Epithelial cell of esophagus (primary cell): ENCODE results near the gene SMC3.
"Not testable (repeated sequence)": the region's sequence is repeated elsewhere in the genome, so short reads cannot be mapped to it uniquely, and the experiment has no call there.

Experiments
- DNase-seq: peaks from one replicate; pipeline ENCODE4 v3.0.0; 2010; ENCODE audit warnings: low read depth
- H3K4me3 ChIP-seq: 2 replicates; pipeline ENCODE4 v1.5.1; 2011; ENCODE audit warnings: mild to moderate bottlenecking, low read length, control low read depth
- TF ChIP-seq, protein P1 (sequence below): IDR thresholded peaks from 2 replicates; pipeline ENCODE4 v1.5.1; 2011; ENCODE audit warnings: low read depth, mild to moderate bottlenecking, low read length, control low read depth, inconsistent platforms; ENCODE audit not compliant: insufficient read depth; ENCODE audit errors: missing control alignments

SMC3 gene

DNA sequence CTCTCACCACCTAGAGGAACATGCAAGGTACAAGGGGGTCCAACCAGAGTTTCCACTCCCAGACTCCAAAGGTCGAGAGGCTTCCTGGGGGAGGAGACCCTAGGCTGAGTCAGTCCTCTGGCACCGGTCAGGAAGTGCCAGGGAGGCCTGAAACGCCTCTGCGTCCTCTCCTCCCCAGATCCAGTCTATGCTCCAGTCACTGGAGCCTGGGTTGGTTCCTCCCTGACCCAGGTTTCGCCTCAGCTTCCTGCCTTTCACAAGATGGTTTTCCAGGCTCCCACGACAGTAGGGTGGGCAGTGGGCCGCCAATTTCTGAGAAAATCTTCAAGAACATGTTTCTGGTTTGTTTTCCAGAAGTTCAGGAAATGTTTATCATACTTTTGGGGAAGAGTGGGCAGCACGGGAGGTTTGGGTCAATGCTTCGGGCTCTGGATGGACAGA lies 39.7 kb upstream of the SMC3 start:
- H3K4me3 ChIP-seq = no peak overlapping the region
- TF ChIP-seq, protein P1, sequence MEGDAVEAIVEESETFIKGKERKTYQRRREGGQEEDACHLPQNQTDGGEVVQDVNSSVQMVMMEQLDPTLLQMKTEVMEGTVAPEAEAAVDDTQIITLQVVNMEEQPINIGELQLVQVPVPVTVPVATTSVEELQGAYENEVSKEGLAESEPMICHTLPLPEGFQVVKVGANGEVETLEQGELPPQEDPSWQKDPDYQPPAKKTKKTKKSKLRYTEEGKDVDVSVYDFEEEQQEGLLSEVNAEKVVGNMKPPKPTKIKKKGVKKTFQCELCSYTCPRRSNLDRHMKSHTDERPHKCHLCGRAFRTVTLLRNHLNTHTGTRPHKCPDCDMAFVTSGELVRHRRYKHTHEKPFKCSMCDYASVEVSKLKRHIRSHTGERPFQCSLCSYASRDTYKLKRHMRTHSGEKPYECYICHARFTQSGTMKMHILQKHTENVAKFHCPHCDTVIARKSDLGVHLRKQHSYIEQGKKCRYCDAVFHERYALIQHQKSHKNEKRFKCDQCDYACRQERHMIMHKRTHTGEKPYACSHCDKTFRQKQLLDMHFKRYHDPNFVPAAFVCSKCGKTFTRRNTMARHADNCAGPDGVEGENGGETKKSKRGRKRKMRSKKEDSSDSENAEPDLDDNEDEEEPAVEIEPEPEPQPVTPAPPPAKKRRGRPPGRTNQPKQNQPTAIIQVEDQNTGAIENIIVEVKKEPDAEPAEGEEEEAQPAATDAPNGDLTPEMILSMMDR = no peak
- no peak for DNase-seq

DNA sequence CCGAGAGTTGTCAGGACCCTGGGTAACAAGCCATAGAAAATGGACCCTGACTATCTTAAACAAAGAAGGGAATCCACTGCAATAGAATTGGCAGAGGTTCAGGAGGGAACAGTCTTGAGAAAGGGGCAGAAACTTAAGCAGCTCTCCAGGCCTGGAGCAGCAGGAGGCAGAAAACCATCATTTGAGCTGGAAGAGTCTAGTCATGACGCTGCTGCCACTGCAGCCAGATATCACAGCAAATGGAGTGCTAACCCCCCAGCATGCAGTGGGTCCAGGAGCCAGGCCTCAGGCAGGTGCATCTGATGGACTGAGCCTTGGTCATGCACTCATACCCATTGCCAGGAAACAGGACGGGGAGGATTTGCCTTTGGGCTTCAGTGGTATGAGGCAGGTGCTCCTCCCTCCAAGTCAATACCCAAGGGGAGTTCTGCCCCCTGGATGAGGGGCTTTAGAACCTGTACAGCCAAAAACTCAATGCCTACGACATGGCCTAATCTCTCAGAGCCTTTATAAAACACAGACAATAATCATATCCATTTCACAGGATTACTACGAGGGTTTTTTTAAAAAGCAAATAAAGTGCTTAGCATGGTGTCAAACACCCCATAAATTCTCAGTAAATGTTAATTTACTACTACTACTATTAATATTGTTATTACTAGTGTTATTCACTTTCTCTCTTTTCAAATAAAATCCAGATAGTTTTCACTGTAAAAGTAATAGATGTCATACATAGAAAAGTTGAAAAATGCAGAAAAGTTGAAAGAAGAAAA lies 39.1 kb upstream of the SMC3 start:
- H3K4me3 ChIP-seq = no peak overlapping the region
- no peak for DNase-seq
- TF ChIP-seq, protein P1 = no peak

GRCh38 chr10:110528997-110529524 lies 38.4 kb upstream of the SMC3 start:
- DNase-seq = peak; percentile 59
- not testable (repeated sequence) for H3K4me3 ChIP-seq

- no peak for DNase-seq
- H3K4me3 ChIP-seq = no peak overlapping the region
- TF ChIP-seq, protein P1 = no peak
Observed at GRCh38 chr10:110529596-110530011, 37.9 kb upstream of the SMC3 start.

DNA sequence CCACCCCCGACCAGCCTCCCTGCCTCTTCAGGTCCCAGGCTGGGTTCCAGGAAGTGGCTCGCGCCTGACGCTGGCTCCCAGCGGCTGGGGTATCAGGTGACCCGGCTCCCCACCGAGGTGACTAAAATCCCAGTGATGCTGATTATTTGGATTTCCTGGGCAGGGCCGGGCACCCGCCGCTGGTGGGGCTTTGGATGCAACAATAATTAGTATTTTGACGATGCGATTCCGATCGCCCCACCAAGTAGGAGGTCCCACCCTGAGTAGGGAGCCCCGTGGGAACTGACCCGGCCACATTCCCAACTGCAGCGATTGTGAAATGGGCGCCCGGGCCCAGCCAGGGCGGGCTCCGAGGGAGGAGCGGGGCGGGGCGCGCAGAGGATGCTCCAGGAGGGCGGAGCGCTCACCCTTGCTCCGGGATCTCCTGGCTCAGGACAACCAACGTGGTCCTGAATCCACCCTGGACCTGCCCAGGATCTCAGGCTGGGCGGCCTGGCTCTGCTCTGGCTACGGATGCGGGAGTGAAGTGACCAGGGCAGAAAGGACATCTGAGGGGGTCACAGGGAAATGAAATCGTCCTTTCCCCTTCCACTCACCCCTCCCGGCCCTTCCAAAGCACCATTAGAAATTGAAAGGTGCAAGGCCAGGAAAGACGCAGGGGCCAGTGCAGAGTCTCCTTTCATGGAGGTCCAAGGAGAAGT lies 37.2 kb upstream of the SMC3 start:
- no peak overlapping the region for H3K4me3 ChIP-seq
- TF ChIP-seq, protein P1 = no peak
- DNase-seq = peak; percentile 72

DNA sequence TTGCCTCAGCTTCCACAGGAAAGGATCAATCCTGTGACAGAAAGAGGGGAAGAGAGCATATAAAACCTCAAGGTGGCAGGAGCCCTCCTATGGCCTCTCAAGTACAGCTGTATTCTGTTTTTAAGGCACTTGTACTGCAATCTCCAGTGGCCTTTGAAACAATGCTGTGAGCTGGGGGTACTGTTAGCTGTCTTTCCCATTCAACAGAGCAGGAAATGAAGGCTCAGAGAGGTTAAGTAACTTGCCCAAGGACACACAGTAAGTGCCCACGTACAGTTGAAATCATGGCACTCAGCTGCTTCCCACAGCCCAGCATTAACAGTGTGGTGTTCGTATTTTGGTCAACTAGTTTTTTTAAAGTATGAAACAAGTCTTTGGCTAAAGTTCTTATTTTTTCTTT lies 35.8 kb upstream of the SMC3 start:
- TF ChIP-seq, protein P1 = no peak
- H3K4me3 ChIP-seq = no peak overlapping the region
- DNase-seq = no peak

DNA sequence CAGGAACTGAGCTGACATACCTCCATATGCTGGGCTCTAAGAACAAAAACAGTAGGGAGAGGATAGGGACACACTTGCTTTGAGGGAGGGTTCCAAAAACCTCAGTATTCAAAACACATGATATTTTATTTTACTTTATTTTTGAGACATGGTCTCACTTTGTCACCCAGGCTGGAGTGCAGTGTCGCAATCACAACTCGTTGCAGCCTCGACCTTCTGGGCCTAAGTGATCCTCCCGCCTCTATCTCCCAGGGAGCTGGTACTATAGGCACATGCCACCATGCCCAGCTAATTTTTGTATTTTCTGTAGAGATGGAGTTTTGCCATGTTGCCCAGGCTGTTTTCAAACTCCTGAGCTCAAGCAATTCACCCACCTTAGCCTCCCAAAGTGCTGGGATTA lies 34.9 kb upstream of the SMC3 start:
- DNase-seq, H3K4me3 ChIP-seq: not testable (repeated sequence)

DNA sequence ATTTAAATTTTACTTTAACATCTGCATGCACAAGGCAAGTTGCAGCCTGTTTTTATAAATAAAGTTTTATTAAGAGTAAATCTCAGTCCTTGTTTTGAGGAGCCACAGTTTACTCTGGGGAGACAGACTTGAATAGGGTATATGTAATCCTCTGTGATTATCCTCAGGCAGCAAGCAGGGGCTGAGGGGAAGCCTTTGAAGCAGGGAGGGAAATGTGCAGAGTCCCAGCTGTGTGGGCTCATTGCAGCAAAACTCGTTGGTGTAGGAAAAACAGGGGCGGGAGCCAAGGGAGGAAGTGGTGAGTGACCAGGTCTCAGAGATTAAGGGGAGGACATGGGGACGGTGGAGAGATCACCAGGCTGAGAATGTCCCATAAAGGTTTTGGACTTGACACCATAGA lies 34.3 kb upstream of the SMC3 start:
- TF ChIP-seq, protein P1 = no peak
- no peak for DNase-seq
- H3K4me3 ChIP-seq = no peak overlapping the region
